ENCODE results near the gene WDR4.
"Not testable (repeated sequence)": the region's sequence is repeated elsewhere in the genome, so short reads cannot be mapped to it uniquely, and the experiment has no call there.

The WDR4 gene

GRCh38 chr21:42839271-42840231 lies 39.8 kb downstream of the WDR4 start:
- DNase-seq (ENCODE audit: low read depth, low spot score): no peak

GRCh38 chr21:42838212-42838690 lies 41.1 kb downstream of the WDR4 start:
- DNase-seq (ENCODE audit: low read depth, low spot score): not testable (repeated sequence)

GRCh38 chr21:42837421-42838211 lies 41.7 kb downstream of the WDR4 start:
- DNase-seq (ENCODE audit: low read depth, low spot score): no peak

GRCh38 chr21:42836767-42837301 lies 42.5 kb downstream of the WDR4 start:
- no peak for DNase-seq (ENCODE audit: low read depth, low spot score)

- no peak for DNase-seq (ENCODE audit: low read depth, low spot score)
Measured at GRCh38 chr21:42836402-42836666, 43.0 kb downstream of the WDR4 start.

GRCh38 chr21:42835611-42836401 lies 43.5 kb downstream of the WDR4 start:
- DNase-seq (ENCODE audit: low read depth, low spot score): no peak

- DNase-seq (ENCODE audit: low read depth, low spot score): no peak
Measured at GRCh38 chr21:42835211-42835610, 44.1 kb downstream of the WDR4 start.

- DNase-seq (ENCODE audit: low read depth, low spot score): no peak
Measured at GRCh38 chr21:42834726-42835191, 44.6 kb downstream of the WDR4 start.

- no peak for DNase-seq (ENCODE audit: low read depth, low spot score)
Measured at GRCh38 chr21:42833859-42834725, 45.2 kb downstream of the WDR4 start.

- DNase-seq (ENCODE audit: low read depth, low spot score): no peak
Measured at GRCh38 chr21:42833439-42833815, 45.9 kb downstream of the WDR4 start.

GRCh38 chr21:42832321-42832630 lies 47.1 kb downstream of the WDR4 start:
- DNase-seq (ENCODE audit: low read depth, low spot score): not testable (repeated sequence)

GRCh38 chr21:42830456-42831455 lies 48.6 kb downstream of the WDR4 start:
- DNase-seq (ENCODE audit: low read depth, low spot score): no peak

GRCh38 chr21:42829954-42830353 lies 49.4 kb downstream of the WDR4 start:
- no peak for DNase-seq (ENCODE audit: low read depth, low spot score)

- no peak for DNase-seq (ENCODE audit: low read depth, low spot score)
Measured at GRCh38 chr21:42829417-42829816, 49.9 kb downstream of the WDR4 start.

- no peak for DNase-seq (ENCODE audit: low read depth, low spot score)
Measured at GRCh38 chr21:42827588-42827987, 51.8 kb downstream of the WDR4 start.

GRCh38 chr21:42820616-42821465 lies 58.5 kb downstream of the WDR4 start:
- DNase-seq (ENCODE audit: low read depth, low spot score): no peak

GRCh38 chr21:42819861-42820615 lies 59.3 kb downstream of the WDR4 start:
- no peak for DNase-seq (ENCODE audit: low read depth, low spot score)

GRCh38 chr21:42818328-42818749 lies 61.0 kb downstream of the WDR4 start:
- DNase-seq (ENCODE audit: low read depth, low spot score): peak; percentile 40
